Neural cell (in vitro differentiated cells): Measurements from ENCODE around the gene GAB1. TPM values are rescaled to one million over a fixed set of nuclear protein-coding genes. Genes with fewer than 3 reads are reported as not detected.

Experiments used
- H2AFZ ChIP-seq: fragments of 200-600, 300-800 bp; sonication (generic), shearing (Covaris generic); 2 replicates; pipeline ENCODE4 v1.6.0; 2014; ENCODE audit warnings: low read depth, mild to moderate bottlenecking, antibody characterized with exemption, low read length, moderate library complexity
- H3F3A ChIP-seq: fragments of 200-600 bp; shearing (Covaris generic); 2 replicates; pipeline ENCODE4 v1.6.1; 2016; ENCODE audit warnings: mild to moderate bottlenecking, moderate library complexity, mixed read lengths, antibody characterized with exemption, low read length; ENCODE audit not compliant: insufficient read depth, poor library complexity, severe bottlenecking
- H3K27ac ChIP-seq: fragments of 200-600, 300-800 bp; sonication (generic), shearing (Covaris generic); 2 replicates; pipeline ENCODE4 v1.5.1; 2014; ENCODE audit warnings: mild to moderate bottlenecking, low read length, moderate library complexity
- H3K27me3 ChIP-seq: fragments of 300-800, 200-600 bp; sonication (generic), shearing (Covaris generic); 2 replicates; pipeline ENCODE4 v1.6.0; 2014; ENCODE audit warnings: mild to moderate bottlenecking, low read depth, low read length, moderate library complexity; ENCODE audit not compliant: insufficient read depth
- H3K36me3 ChIP-seq: fragments of 300-800, 200-600 bp; sonication (generic), shearing (Covaris generic); 2 replicates; pipeline ENCODE4 v1.5.1; 2014; ENCODE audit warnings: mild to moderate bottlenecking, antibody characterized with exemption, low read length, moderate library complexity; ENCODE audit not compliant: insufficient read depth
- H3K4me2 ChIP-seq: fragments of 300-800, 200-600 bp; sonication (generic), shearing (Covaris generic); 2 replicates; pipeline ENCODE4 v1.6.0; 2014; ENCODE audit warnings: mild to moderate bottlenecking, low read length
- H3K4me3 ChIP-seq: fragments of 300-800, 200-600 bp; sonication (generic), shearing (Covaris generic); 2 replicates; pipeline ENCODE4 v1.5.1; 2014; ENCODE audit warnings: mild to moderate bottlenecking, low read length, moderate library complexity
- H3K79me2 ChIP-seq: fragments of 200-600 bp; shearing (Covaris generic); replicated peaks from 2 replicates; pipeline ENCODE4 v1.6.0; 2014; ENCODE audit warnings: mild to moderate bottlenecking, low read length, moderate library complexity; ENCODE audit not compliant: insufficient read depth
- H3K9ac ChIP-seq: fragments of 300-800, 200-600 bp; sonication (generic), shearing (Covaris generic); 2 replicates; pipeline ENCODE4 v1.6.1; 2016; ENCODE audit warnings: mild to moderate bottlenecking, low read length, mixed read lengths
- H3K9me2 ChIP-seq: fragments of 200-600 bp; shearing (Covaris generic); 2 replicates; pipeline ENCODE4 v1.6.1; 2016; ENCODE audit warnings: mild to moderate bottlenecking, low read length, mixed read lengths; ENCODE audit not compliant: insufficient read depth
- H3K9me3 ChIP-seq: fragments of 200-600, 300-800 bp; sonication (generic), shearing (Covaris generic); 2 replicates; pipeline ENCODE4 v1.6.1; 2016; ENCODE audit warnings: mild to moderate bottlenecking, mixed run types, low read length, moderate library complexity, mixed read lengths
- H4K20me1 ChIP-seq: fragments of 200-600 bp; shearing (Covaris generic); 2 replicates; pipeline ENCODE4 v1.6.1; 2016; ENCODE audit warnings: mild to moderate bottlenecking, mixed run types; ENCODE audit not compliant: insufficient read depth
- CTCF ChIP-seq: fragments of 450-650 bp; IDR thresholded peaks from 2 replicates; pipeline ENCODE4 v1.5.1; 2014; ENCODE audit warnings: antibody characterized with exemption, mild to moderate bottlenecking, moderate library complexity; ENCODE audit not compliant: poor library complexity, severe bottlenecking
- EP300 ChIP-seq: fragments of 450-650 bp; conservative IDR thresholded peaks from 2 replicates; pipeline ENCODE4 v1.6.1; 2014; ENCODE audit warnings: antibody characterized with exemption, mild to moderate bottlenecking, moderate library complexity; ENCODE audit not compliant: poor library complexity, severe bottlenecking
- EZH2 ChIP-seq: fragments of 200-600, 300-800 bp; shearing (Covaris generic), sonication (generic); IDR thresholded peaks from 2 replicates; pipeline ENCODE4 v1.6.1; 2014; ENCODE audit warnings: antibody characterized with exemption, low read length, borderline replicate concordance, mild to moderate bottlenecking; ENCODE audit not compliant: insufficient read depth, poor library complexity, severe bottlenecking
- MXI1 ChIP-seq: fragments of 450-650 bp; conservative IDR thresholded peaks from 2 replicates; pipeline ENCODE4 v1.6.1; 2014; ENCODE audit warnings: antibody characterized with exemption, mild to moderate bottlenecking; ENCODE audit not compliant: poor library complexity, severe bottlenecking
- POLR2AphosphoS5 ChIP-seq: IDR thresholded peaks from 2 replicates; pipeline ENCODE4 v1.6.1; 2012
- RAD21 ChIP-seq: fragments of 450-650 bp; conservative IDR thresholded peaks from 2 replicates; pipeline ENCODE4 v1.6.1; 2014; ENCODE audit warnings: antibody characterized with exemption, mild to moderate bottlenecking, moderate library complexity
- SMC3 ChIP-seq: fragments of 450-650 bp; conservative IDR thresholded peaks from 2 replicates; pipeline ENCODE4 v1.6.1; 2014; ENCODE audit warnings: antibody characterized with exemption, mild to moderate bottlenecking, moderate library complexity; ENCODE audit not compliant: poor library complexity
- TAF1 ChIP-seq: IDR thresholded peaks from 2 replicates; pipeline ENCODE4 v1.6.1; 2012; ENCODE audit warnings: low read depth
- polyA plus RNA-seq: library from polyadenylated mRNA; depleted of rRNA; stranded (reverse); fragments of >200 nt; gene quantifications from 2 replicates; pipeline ENCODE4 v1.2.3, GENCODE V29; 2014
- TF ChIP-seq, protein P1 (sequence below): IDR thresholded peaks from 2 replicates; pipeline ENCODE4 v1.6.1; 2012; ENCODE audit warnings: borderline replicate concordance

The GAB1 gene
- polyA plus RNA-seq, 1 donor from 2014 or later, result 2.4 TPM

GRCh38 chr4:143358923-143359643 is 22.4 kb downstream of the GAB1 start:
- Histone ChIP-seq H3K9me3 (no peaks in the 10 kb centered on the region), H3K4me3 (no peak overlapping the region), H4K20me1 (no peaks in the 10 kb centered on the region), H2AFZ (no peak overlapping the region), H3F3A (no peaks in the 10 kb centered on the region), H3K36me3 (no peaks in the 10 kb centered on the region), H3K27me3 (no peaks in the 10 kb centered on the region), H3K27ac (no peak overlapping the region), H3K79me2 (peaks cover 3% of the 10 kb centered on the region), H3K9ac (no peak overlapping the region), H3K9me2 (no peaks in the 10 kb centered on the region), H3K4me2 (no peak overlapping the region)
- no peak for TF ChIP-seq TAF1
- no peak for TF ChIP-seq SMC3
- no peak for TF ChIP-seq POLR2AphosphoS5
- TF ChIP-seq, protein P1, sequence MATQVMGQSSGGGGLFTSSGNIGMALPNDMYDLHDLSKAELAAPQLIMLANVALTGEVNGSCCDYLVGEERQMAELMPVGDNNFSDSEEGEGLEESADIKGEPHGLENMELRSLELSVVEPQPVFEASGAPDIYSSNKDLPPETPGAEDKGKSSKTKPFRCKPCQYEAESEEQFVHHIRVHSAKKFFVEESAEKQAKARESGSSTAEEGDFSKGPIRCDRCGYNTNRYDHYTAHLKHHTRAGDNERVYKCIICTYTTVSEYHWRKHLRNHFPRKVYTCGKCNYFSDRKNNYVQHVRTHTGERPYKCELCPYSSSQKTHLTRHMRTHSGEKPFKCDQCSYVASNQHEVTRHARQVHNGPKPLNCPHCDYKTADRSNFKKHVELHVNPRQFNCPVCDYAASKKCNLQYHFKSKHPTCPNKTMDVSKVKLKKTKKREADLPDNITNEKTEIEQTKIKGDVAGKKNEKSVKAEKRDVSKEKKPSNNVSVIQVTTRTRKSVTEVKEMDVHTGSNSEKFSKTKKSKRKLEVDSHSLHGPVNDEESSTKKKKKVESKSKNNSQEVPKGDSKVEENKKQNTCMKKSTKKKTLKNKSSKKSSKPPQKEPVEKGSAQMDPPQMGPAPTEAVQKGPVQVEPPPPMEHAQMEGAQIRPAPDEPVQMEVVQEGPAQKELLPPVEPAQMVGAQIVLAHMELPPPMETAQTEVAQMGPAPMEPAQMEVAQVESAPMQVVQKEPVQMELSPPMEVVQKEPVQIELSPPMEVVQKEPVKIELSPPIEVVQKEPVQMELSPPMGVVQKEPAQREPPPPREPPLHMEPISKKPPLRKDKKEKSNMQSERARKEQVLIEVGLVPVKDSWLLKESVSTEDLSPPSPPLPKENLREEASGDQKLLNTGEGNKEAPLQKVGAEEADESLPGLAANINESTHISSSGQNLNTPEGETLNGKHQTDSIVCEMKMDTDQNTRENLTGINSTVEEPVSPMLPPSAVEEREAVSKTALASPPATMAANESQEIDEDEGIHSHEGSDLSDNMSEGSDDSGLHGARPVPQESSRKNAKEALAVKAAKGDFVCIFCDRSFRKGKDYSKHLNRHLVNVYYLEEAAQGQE, result no peak
- no peak for TF ChIP-seq EP300
- TF ChIP-seq MXI1, result no peak
- no peak for TF ChIP-seq EZH2
- TF ChIP-seq CTCF, result no peak
- TF ChIP-seq RAD21, result no peak

- Histone ChIP-seq H3K9ac (no peak overlapping the region), H3K79me2 (no peaks in the 10 kb centered on the region), H3K27ac (no peak overlapping the region), H3K9me3 (no peaks in the 10 kb centered on the region), H3K27me3 (no peaks in the 10 kb centered on the region), H2AFZ (no peak overlapping the region), H3K9me2 (no peaks in the 10 kb centered on the region), H3K4me3 (no peak overlapping the region), H4K20me1 (no peaks in the 10 kb centered on the region), H3F3A (no peaks in the 10 kb centered on the region), H3K4me2 (no peak overlapping the region), H3K36me3 (no peaks in the 10 kb centered on the region)
- TF ChIP-seq TAF1, result no peak
- no peak for TF ChIP-seq MXI1
- no peak for TF ChIP-seq EP300
- TF ChIP-seq POLR2AphosphoS5, result no peak
- no peak for TF ChIP-seq EZH2
- no peak for TF ChIP-seq SMC3
- TF ChIP-seq RAD21, result no peak
- TF ChIP-seq, protein P1, result no peak
- TF ChIP-seq CTCF, result no peak
These were observed 23.0 kb downstream of the GAB1 start for GRCh38 chr4:143359644-143360193.
